HFF-Myc (cell line): ENCODE results near the gene PLA2G4E.

Experiments used
- DNase-seq: peaks from one replicate; pipeline ENCODE4 v3.0.0-alpha.2; 2011; ENCODE audit warnings: low read depth; ENCODE audit errors: extremely low read depth
- H3K4me3 ChIP-seq: replicated peaks from 2 replicates; pipeline ENCODE4 v1.5.1; 2011; ENCODE audit warnings: low read depth, mild to moderate bottlenecking, control low read depth, low read length
- CTCF ChIP-seq: IDR thresholded peaks from 2 replicates; pipeline ENCODE4 v1.5.1; 2012; ENCODE audit warnings: mild to moderate bottlenecking, low read depth, low read length, control low read depth; ENCODE audit errors: missing control alignments

Gene PLA2G4E

GRCh38 chr15:42066764-42067415 lies 46.0 kb upstream of the PLA2G4E start:
- no peak for DNase-seq
- no peak overlapping the region for H3K4me3 ChIP-seq
- TF ChIP-seq CTCF = no peak

GRCh38 chr15:42065468-42065867 lies 44.6 kb upstream of the PLA2G4E start:
- H3K4me3 ChIP-seq = no peak overlapping the region
- TF ChIP-seq CTCF = no peak
- no peak for DNase-seq

DNA sequence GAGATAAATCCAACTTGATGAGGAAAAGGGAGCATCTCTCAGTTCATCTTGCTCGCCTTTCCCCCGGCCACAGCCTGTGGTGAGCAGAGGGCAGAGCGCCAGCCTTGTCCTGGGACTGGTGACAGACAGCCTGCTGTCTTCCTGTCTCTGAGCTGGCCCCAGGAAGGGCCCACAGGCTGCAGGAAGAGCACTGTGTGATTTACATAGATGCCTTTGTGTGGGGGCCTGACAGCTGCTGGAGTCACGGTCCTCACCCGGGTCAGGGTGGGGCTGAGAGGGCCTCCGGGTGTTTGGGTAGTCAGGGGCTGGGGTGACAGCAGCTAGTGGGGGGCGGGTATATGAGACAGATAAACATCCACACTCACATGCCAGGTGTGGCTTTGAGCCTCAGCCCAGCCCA lies 44.2 kb upstream of the PLA2G4E start:
- DNase-seq = no peak
- H3K4me3 ChIP-seq = no peak overlapping the region
- no peak for TF ChIP-seq CTCF

DNA sequence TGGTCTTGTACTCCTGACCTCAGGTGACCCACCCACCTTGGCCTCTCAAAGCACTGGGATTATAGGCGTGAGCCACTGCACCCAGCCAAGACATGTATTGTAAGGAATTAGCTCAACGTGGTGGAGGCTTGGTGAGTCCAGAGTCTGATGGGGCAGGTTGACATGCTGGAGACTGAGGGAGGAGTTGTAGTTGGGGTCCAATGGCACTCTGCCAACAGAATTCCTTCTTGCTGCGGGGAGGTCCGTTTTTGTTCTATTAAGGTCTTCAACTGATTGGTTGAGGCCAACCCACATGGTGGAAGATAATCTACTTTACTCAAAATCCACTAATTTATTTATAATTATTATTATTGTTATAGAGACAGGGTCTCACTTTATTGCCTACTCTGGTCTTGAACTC lies 43.4 kb upstream of the PLA2G4E start:
- TF ChIP-seq CTCF = no peak
- H3K4me3 ChIP-seq = no peak overlapping the region
- no peak for DNase-seq

- TF ChIP-seq CTCF = no peak
- DNase-seq = no peak
- H3K4me3 ChIP-seq = no peak overlapping the region
Measured at GRCh38 chr15:42063122-42063848, 42.4 kb upstream of the PLA2G4E start.

GRCh38 chr15:42062284-42062806 lies 41.5 kb upstream of the PLA2G4E start:
- H3K4me3 ChIP-seq = no peak overlapping the region
- no peak for DNase-seq
- no peak for TF ChIP-seq CTCF
